Transverse colon (tissue), 4 donors: ENCODE results near the gene RSU1. TPM values are rescaled to one million over a fixed set of nuclear protein-coding genes. Genes with fewer than 3 reads are reported as not detected.
A peak's percentile ranks its signal among the peaks of the same experiment; 100 is the strongest.

ENCODE experiments used
- DNase-seq: peaks from one replicate; pipeline ENCODE4 v3.0.0-alpha.2; 2019
- H3K27ac ChIP-seq, 4 donors: fragments of 200-600 bp; sonication (generic); 2 replicates each; pipeline ENCODE4 v1.5.1; 2016 to 2018; ENCODE audit warnings: inconsistent platforms in 4 of 4
- H3K27me3 ChIP-seq: fragments of 200-600 bp; sonication (generic); 2 replicates; pipeline ENCODE4 v1.5.1; 2017; ENCODE audit warnings: inconsistent platforms
- H3K36me3 ChIP-seq, 4 donors: fragments of 200-600 bp; sonication (generic); 2 replicates each; pipeline ENCODE4 v1.5.1; 2017 to 2019; ENCODE audit warnings: inconsistent platforms in 4 of 4
- H3K4me1 ChIP-seq, 4 donors: fragments of 200-600 bp; sonication (generic); 2 replicates each; pipeline ENCODE4 v1.5.1; 2017 to 2020; ENCODE audit warnings: inconsistent platforms in 4 of 4
- H3K4me3 ChIP-seq, 4 donors: fragments of 200-600 bp; sonication (generic); 1 replicate in 1 of 4; 2 replicates in 3 of 4; pipeline versions ENCODE4 v1.5.1 to v1.6.1; 2017 to 2019; ENCODE audit warnings: inconsistent platforms in 4 of 4
- H3K9me3 ChIP-seq, 2 donors: fragments of 200-600 bp; sonication (generic); 2 replicates each; pipeline ENCODE4 v1.5.1; 2017 to 2019; ENCODE audit warnings: inconsistent platforms in 2 of 2
- EP300 ChIP-seq: sonication (generic); formaldehyde crosslinking; IDR thresholded peaks from one replicate; pipeline ENCODE4 v1.6.1; 2017; ENCODE audit warnings: antibody characterized with exemption, low read depth
- POLR2A ChIP-seq: fragments of 450-650 bp; IDR thresholded peaks from one replicate; pipeline ENCODE4 v1.6.1; 2016; ENCODE audit warnings: antibody characterized with exemption, mild to moderate bottlenecking, moderate library complexity
- POLR2AphosphoS5 ChIP-seq, 3 donors: sonication (generic); formaldehyde crosslinking; IDR thresholded peaks; one replicate each; pipeline ENCODE4 v1.6.1; 2016; ENCODE audit warnings: antibody characterized with exemption in 3 of 3
- WGBS, 2 donors: methylation state at CpG; one replicate each; pipeline ENCODE4 v1.1.5; 2018; ENCODE audit warnings: low coverage in 1 of 2; 5-methylcytosine and 5-hydroxymethylcytosine counted together
- in situ Hi-C, 4 donors: fragments of 200-750 bp; cut with MboI; loops; one replicate each; pipeline versions ENCODE4 v1.15.0 to v1.15.1; 2017; ENCODE audit warnings: low sequenced_read_pairs in 3 of 4, low pct_ligation_motif_present in 1 of 4, low pct_unique_long_range_greater_than_20kb in 1 of 4
- intact Hi-C: fragments of 100-400 bp; cut with DNase I; formaldehyde crosslinking; loops from one replicate; pipeline ENCODE4 v1.15.1; 2023; ENCODE audit warnings: low total_unique reads
- total RNA-seq, 4 donors: library from RNA; depleted of rRNA; stranded (reverse); fragments of >200 nt; gene quantifications; one replicate each; pipeline ENCODE4 v1.1.0, GENCODE V29; 2016
- TF ChIP-seq, protein P1 (sequence below), 5 experiments: fragments of 200-600 bp in 3 of 5; fragments of 450-650 bp in 2 of 5; sonication (generic) in 3 of 5; IDR thresholded peaks; 1 replicate in 2 of 5; 2 replicates in 3 of 5; pipeline ENCODE4 v1.5.1; 2016 to 2017; ENCODE audit warnings: antibody characterized with exemption in 5 of 5, inconsistent platforms in 3 of 5, mild to moderate bottlenecking in 2 of 5, moderate library complexity in 1 of 5

RSU1 gene
- total RNA-seq, 4 donors from 2014 or later: 25.9 to 132 (median 67.0) TPM

- no peak for TF ChIP-seq POLR2AphosphoS5 (IDR thresholded peaks at IDR 0.05)
- TF ChIP-seq, protein P1, sequence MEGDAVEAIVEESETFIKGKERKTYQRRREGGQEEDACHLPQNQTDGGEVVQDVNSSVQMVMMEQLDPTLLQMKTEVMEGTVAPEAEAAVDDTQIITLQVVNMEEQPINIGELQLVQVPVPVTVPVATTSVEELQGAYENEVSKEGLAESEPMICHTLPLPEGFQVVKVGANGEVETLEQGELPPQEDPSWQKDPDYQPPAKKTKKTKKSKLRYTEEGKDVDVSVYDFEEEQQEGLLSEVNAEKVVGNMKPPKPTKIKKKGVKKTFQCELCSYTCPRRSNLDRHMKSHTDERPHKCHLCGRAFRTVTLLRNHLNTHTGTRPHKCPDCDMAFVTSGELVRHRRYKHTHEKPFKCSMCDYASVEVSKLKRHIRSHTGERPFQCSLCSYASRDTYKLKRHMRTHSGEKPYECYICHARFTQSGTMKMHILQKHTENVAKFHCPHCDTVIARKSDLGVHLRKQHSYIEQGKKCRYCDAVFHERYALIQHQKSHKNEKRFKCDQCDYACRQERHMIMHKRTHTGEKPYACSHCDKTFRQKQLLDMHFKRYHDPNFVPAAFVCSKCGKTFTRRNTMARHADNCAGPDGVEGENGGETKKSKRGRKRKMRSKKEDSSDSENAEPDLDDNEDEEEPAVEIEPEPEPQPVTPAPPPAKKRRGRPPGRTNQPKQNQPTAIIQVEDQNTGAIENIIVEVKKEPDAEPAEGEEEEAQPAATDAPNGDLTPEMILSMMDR (IDR thresholded peaks at IDR 0.05): no peak
- no peak for TF ChIP-seq POLR2A
- no peak for TF ChIP-seq EP300
- DNase-seq: no peak
- no peak overlapping the region for H3K27ac ChIP-seq
- intact Hi-C loops: no loop called here
- in situ Hi-C loops: loop anchor here in 2 of 4 donors (25.0 kb wide), 1 partner anchor 908 kb away; no protein-coding TSS in a partner anchor
- WGBS, 2 donors: 81 to 84% methylated on average over 3 to 9 of the region's 9 CpGs
- peaks cover 0 to 29% (median 7%) of the 10 kb centered on the region in 4 donors for H3K4me1 ChIP-seq
- no peaks in the 10 kb centered on the region for H3K9me3 ChIP-seq
- no peaks in the 10 kb centered on the region for H3K27me3 ChIP-seq
- no peaks in the 10 kb centered on the region for H3K36me3 ChIP-seq
- no peak overlapping the region for H3K4me3 ChIP-seq
These were observed 21.7 kb downstream of the RSU1 start for GRCh38 chr10:16795410-16796073.

DNA sequence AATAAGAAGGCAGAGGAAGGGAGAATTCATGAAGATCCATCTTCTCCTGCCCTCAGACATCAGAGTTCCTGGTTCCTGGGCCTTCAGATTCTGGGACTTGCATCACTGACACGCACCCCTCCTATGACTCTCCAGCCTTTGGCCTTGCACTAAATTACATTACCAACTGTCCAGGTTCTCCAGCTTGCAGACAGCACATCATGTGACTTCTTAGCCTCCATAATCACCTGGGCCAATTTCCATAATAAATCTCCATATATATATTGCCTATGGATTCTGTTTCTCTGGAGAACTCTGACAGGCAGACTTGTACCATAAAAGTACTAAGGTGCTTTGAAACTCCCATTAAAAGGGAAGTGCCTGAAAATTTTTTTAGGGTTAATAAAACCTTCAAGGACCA, 23.2 kb downstream of the RSU1 start:
- intact Hi-C loops: no loop called here
- H3K4me1 ChIP-seq: peaks cover 0 to 22% (median 4%) of the 10 kb centered on the region in 4 donors
- DNase-seq: peak; percentile 16
- H3K27ac ChIP-seq: peak overlapping the region; percentile 32 to 45 (median 39)
- no peak overlapping the region for H3K4me3 ChIP-seq
- TF ChIP-seq POLR2A (no peak), POLR2AphosphoS5 (IDR thresholded peaks at IDR 0.05) (no peak), EP300 (no peak)
- TF ChIP-seq, protein P1 (IDR thresholded peaks at IDR 0.05): no peak
- no peaks in the 10 kb centered on the region for H3K27me3 ChIP-seq
- 81% methylated on average over 1 of the region's 1 CpG; no CpG with 5 or more reads in 1 of the 2 donors for WGBS, 2 donors
- in situ Hi-C loops: loop anchor here in 2 of 4 donors (25.0 kb wide), 1 partner anchor 907 kb away; no protein-coding TSS in a partner anchor
- no peaks in the 10 kb centered on the region for H3K9me3 ChIP-seq
- no peaks in the 10 kb centered on the region for H3K36me3 ChIP-seq

DNA sequence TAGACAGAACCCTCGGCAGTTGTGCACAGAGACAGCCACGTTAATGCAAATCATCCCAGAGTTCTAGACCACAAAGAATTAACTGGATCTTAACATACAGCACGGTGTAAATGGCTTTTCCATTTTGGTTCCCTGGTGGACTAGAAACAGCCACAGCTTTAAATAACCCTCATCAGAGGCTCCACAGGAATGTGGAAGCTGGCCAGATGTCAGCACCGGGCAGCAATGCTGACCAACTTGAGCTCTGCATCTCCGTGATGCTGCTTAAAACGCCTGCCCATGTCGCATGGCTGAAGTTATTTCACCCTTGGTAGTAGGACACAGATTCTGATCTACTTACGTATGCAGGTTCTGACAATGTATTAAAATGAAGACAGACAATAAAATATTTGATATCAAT, 24.5 kb downstream of the RSU1 start:
- H3K4me1 ChIP-seq: peaks cover 0 to 15% (median 3%) of the 10 kb centered on the region in 4 donors
- H3K9me3 ChIP-seq: no peaks in the 10 kb centered on the region
- intact Hi-C loops (no loop called here), in situ Hi-C loops (loop anchor here in 2 of 4 donors (25.0 kb wide), 1 partner anchor 905 kb away; no protein-coding TSS in a partner anchor)
- no peak overlapping the region for H3K27ac ChIP-seq
- H3K36me3 ChIP-seq: no peaks in the 10 kb centered on the region
- no peak overlapping the region for H3K4me3 ChIP-seq
- no peaks in the 10 kb centered on the region for H3K27me3 ChIP-seq
- no peak for DNase-seq
- TF ChIP-seq EP300 (no peak), POLR2A (no peak)
- 72 to 83% methylated on average over 8 of the region's 8 CpGs for WGBS, 2 donors

DNA sequence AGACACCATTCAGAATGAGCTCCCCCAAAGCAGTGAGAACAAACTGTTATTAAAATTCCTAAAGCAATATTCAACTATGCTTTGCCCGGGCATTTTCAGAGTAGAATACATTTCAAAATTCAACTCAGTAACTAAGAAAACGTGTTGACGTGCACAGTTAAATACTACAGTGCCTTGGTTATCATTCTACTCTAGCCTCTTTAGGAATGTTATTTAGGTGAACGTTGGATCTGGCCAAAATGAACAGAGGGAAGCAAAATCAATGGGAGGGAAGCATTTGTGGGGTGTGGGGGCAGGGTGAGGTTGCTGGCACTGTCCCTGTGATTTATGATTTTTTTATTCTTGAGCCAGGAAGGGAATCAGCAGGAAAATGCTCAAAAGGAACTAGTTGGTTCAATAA, 27.5 kb downstream of the RSU1 start:
- no peak for DNase-seq
- intact Hi-C loops: no loop called here
- WGBS, 2 donors: 86 to 89% methylated on average over 4 of the region's 4 CpGs
- no peaks in the 10 kb centered on the region for H3K9me3 ChIP-seq
- in situ Hi-C loops: loop anchor here in 2 of 4 donors (25.0 kb wide), 1 partner anchor 902 kb away; no protein-coding TSS in a partner anchor
- H3K27ac ChIP-seq: no peak overlapping the region
- TF ChIP-seq, protein P1 (IDR thresholded peaks at IDR 0.05): no peak
- TF ChIP-seq POLR2A (no peak), EP300 (no peak), POLR2AphosphoS5 (IDR thresholded peaks at IDR 0.05) (no peak)
- H3K4me1 ChIP-seq: peaks cover 0 to 11% (median 2%) of the 10 kb centered on the region in 4 donors
- no peaks in the 10 kb centered on the region for H3K27me3 ChIP-seq
- no peak overlapping the region for H3K4me3 ChIP-seq
- H3K36me3 ChIP-seq: no peaks in the 10 kb centered on the region
